NCI-H1694 treated with DMSO at 0.1 percent for 48 hours (cell line): ENCODE results near the gene STAB1.

Experiments used
- DNase-seq: peaks from one replicate; lab custom pipeline; 2025; lab: John Stamatoyannopoulos, UW

Gene STAB1

GRCh38 chr3:52563984-52564383 lies 68.8 kb downstream of the STAB1 start:
- DNase-seq, result no peak

GRCh38 chr3:52568069-52568468 lies 72.9 kb downstream of the STAB1 start:
- DNase-seq, result no peak

DNA sequence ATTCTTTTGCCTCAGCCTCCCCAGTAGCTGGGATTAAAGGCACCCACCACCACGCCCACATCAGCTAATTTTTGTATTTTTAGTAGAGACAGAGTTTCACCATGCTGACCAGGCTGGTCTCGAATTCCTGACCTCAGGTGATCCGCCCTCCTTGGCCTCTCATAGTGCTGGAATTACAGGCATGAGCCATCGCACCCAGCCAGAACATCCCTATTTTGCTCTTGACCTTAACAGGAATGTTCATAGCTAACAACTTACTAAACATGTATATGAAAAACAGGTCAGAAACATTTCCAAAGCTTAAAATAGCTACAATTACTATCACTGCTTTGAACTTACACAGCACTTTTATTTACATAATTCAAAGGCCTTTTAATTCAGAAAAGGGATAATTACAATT lies 74.9 kb downstream of the STAB1 start:
- no peak for DNase-seq

- no peak for DNase-seq
These were observed 77.1 kb downstream of the STAB1 start for GRCh38 chr3:52572221-52572620.
